ENCODE results near the gene CCR4. TPM values are rescaled to one million over a fixed set of nuclear protein-coding genes. Genes with fewer than 3 reads are reported as not detected.

CCR4 gene
- total and polyA plus RNA-seq, 12 donors = 0.04 to 0.39 (median 0.21) TPM; not detected in 4

DNA sequence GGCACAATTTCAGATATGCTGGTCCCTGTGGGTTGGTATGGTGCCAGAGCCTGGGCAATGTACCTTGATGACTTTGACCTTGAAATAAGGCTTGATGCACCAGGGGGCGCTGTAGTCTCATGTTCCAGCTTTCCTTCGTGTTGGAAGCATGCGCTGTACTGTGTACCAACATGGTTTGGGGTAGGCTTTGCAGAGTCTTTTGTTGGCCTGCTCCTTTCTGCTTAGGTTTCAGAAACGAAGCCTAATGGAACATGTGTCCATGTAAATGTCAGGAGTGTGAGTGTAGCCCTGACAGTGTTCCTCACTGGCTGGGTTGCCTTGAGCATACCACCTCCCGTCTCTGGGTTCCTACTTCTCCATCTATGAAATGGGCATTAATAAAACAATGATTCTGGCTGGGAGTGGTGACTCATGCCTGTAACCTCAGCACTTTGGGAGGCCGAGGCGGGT lies 3.6 kb upstream of the CCR4 start:
- no peaks in the 10 kb centered on the region for H3K27me3 ChIP-seq
- WGBS, 4 donors = 37 to 45% (median 41%) methylated on average over 7 of the region's 7 CpGs
- no peak overlapping the region for H3K27ac ChIP-seq
- no peaks in the 10 kb centered on the region for H3K36me3 ChIP-seq (replicated peaks in 1 of 2)
- DNase-seq = peak; percentile 79 to 96 (median 85)
- no peaks in the 10 kb centered on the region for H3K9me3 ChIP-seq (replicated peaks in 1 of 3)
- H3K4me1 ChIP-seq (replicated peaks in 1 of 2) = no peaks in the 10 kb centered on the region
- TF ChIP-seq, protein P1, sequence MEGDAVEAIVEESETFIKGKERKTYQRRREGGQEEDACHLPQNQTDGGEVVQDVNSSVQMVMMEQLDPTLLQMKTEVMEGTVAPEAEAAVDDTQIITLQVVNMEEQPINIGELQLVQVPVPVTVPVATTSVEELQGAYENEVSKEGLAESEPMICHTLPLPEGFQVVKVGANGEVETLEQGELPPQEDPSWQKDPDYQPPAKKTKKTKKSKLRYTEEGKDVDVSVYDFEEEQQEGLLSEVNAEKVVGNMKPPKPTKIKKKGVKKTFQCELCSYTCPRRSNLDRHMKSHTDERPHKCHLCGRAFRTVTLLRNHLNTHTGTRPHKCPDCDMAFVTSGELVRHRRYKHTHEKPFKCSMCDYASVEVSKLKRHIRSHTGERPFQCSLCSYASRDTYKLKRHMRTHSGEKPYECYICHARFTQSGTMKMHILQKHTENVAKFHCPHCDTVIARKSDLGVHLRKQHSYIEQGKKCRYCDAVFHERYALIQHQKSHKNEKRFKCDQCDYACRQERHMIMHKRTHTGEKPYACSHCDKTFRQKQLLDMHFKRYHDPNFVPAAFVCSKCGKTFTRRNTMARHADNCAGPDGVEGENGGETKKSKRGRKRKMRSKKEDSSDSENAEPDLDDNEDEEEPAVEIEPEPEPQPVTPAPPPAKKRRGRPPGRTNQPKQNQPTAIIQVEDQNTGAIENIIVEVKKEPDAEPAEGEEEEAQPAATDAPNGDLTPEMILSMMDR (IDR thresholded peaks at IDR 0.05) = peak; percentile 61 to 89 (median 83)
- no peak for TF ChIP-seq POLR2A (IDR thresholded peaks at IDR 0.05)
- H3K4me3 ChIP-seq = no peak overlapping the region
- intact Hi-C loops (cut with DNase I) = loop anchor here (2.0 to 5.0 kb wide), 3 partner anchors 124 to 424 kb away; no protein-coding TSS in a partner anchor

GRCh38 chr3:32948625-32949445 lies 2.6 kb upstream of the CCR4 start:
- DNase-seq = no peak
- H3K4me1 ChIP-seq (replicated peaks in 1 of 2) = no peaks in the 10 kb centered on the region
- H3K4me3 ChIP-seq = no peak overlapping the region
- H3K36me3 ChIP-seq (replicated peaks in 1 of 2) = no peaks in the 10 kb centered on the region
- H3K27ac ChIP-seq = no peak overlapping the region
- intact Hi-C loops (cut with DNase I) = loop anchor here (5.0 kb wide), 2 partner anchors 123 to 423 kb away; no protein-coding TSS in a partner anchor
- WGBS, 4 donors = 94 to 95% (median 94%) methylated on average over 10 of the region's 10 CpGs
- TF ChIP-seq, protein P1 (IDR thresholded peaks at IDR 0.05) = no peak
- no peak for TF ChIP-seq POLR2A (IDR thresholded peaks at IDR 0.05)
- no peaks in the 10 kb centered on the region for H3K9me3 ChIP-seq (replicated peaks in 1 of 3)
- H3K27me3 ChIP-seq = no peaks in the 10 kb centered on the region

- no peak for DNase-seq
- intact Hi-C loops (cut with DNase I) = no loop called here
These were observed 928 bp upstream of the CCR4 start for GRCh38 chr3:32950516-32950915.

GRCh38 chr3:32952369-32953077 lies 1.1 kb downstream of the CCR4 start:
- Histone ChIP-seq H3K27ac (no peak overlapping the region), H3K4me1 (replicated peaks in 1 of 2) (no peaks in the 10 kb centered on the region), H3K4me3 (no peak overlapping the region), H3K9me3 (replicated peaks in 1 of 3) (no peaks in the 10 kb centered on the region), H3K27me3 (no peaks in the 10 kb centered on the region), H3K36me3 (replicated peaks in 1 of 2) (no peaks in the 10 kb centered on the region)
- DNase-seq = no peak
- 88 to 94% (median 88%) methylated on average over 11 of the region's 11 CpGs for WGBS, 4 donors
- TF ChIP-seq, protein P1 (IDR thresholded peaks at IDR 0.05) = no peak
- no peak for TF ChIP-seq POLR2A (IDR thresholded peaks at IDR 0.05)
- intact Hi-C loops (cut with DNase I) = no loop called here

More at GRCh38 chr3:32950516-32950915, 928 bp upstream of the CCR4 start:
- H3K27ac ChIP-seq = no peak overlapping the region
- 94 to 100% (median 97%) methylated on average over 2 to 3 of the region's 3 CpGs for WGBS, 4 donors
- H3K9me3 ChIP-seq (replicated peaks in 1 of 3) = no peaks in the 10 kb centered on the region
- no peaks in the 10 kb centered on the region for H3K4me1 ChIP-seq (replicated peaks in 1 of 2)
- H3K4me3 ChIP-seq = no peak overlapping the region
- H3K36me3 ChIP-seq (replicated peaks in 1 of 2) = no peaks in the 10 kb centered on the region
- H3K27me3 ChIP-seq = no peaks in the 10 kb centered on the region
- no peak for TF ChIP-seq POLR2A (IDR thresholded peaks at IDR 0.05)
- TF ChIP-seq, protein P1 (IDR thresholded peaks at IDR 0.05) = no peak

Data from adrenal gland (tissue), 12 donors.